ENCODE data around the gene JOSD1. TPM values are rescaled to one million over a fixed set of nuclear protein-coding genes. Genes with fewer than 3 reads are reported as not detected.

Gene JOSD1
- total and polyA plus RNA-seq, 4 experiments from 2014 or later, result 8.0 to 65.4 (median 37.1) TPM

DNA sequence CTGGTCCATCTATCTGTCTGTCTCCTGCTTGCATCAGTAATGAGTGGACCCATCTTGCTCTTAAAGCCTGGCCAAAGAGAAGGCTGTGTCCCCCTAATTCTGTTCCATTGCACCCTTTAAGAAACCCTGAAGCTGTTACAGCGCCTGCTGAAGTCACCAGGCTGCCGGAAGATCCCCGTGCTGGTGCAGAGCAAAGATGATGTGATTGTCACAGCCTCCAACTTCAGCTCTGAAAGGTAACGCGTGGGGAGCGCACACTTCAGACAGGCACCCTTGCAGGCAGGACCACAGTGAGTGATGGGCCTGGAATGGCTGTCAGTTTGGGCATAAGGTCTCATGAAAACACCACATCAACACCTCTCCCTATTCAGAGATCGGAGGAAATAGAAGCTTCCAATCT is 23.4 kb upstream of the JOSD1 start:
- Mint-ChIP-seq H3K9me3 (peaks cover 0 to 3% (median 0%) of the 10 kb centered on the region in 8 donors), H3K4me1 (peaks cover 5 to 14% (median 9%) of the 10 kb centered on the region in 4 donors), H3K27ac (peak overlapping the region in 3 of 7 donors; percentile 10 to 81 (median 22)), H3K27me3 (no peaks in the 10 kb centered on the region), H3K4me3 (no peak overlapping the region), H3K36me3 (peaks cover 57 to 83% of the 10 kb centered on the region in 2 donors)
- H3K27me3 ChIP-seq (ENCODE audit: insufficient read depth, low read length), result no peaks in the 10 kb centered on the region
- H3K27ac ChIP-seq (ENCODE audit: low read depth, low read length), result no peak overlapping the region
- ChIA-PET CTCF (ENCODE audit: partially characterized antibody) (interaction anchor here (0.9 to 2.5 kb wide), 11 partner anchors 9 to 118 kb away, joined by 3 to 21 read pairs (median 9); no protein-coding TSS in a partner anchor), POLR2A (ENCODE audit: partially characterized antibody) (interaction anchor here (0.9 to 41.4 kb wide), 3 partner anchors 12 to 25 kb away, joined by 3 to 1746 read pairs (median 3); partner anchors contain the start of gene SUN2)
- no peaks in the 10 kb centered on the region for H3K4me1 ChIP-seq (ENCODE audit: insufficient read depth, low read length)
- no peak for DNase-seq
- intact Hi-C loops (cut with micrococcal nuclease), result loop anchor here (2.0 to 5.0 kb wide), 2 partner anchors 17 to 33 kb away; partner anchors contain the start of gene SUN2
- H3K36me3 ChIP-seq (ENCODE audit: insufficient read depth, low read length), result peaks cover 66% of the 10 kb centered on the region
- no peaks in the 10 kb centered on the region for H3K9me3 ChIP-seq (ENCODE audit: control insufficient read depth in 1 of 2, low read length in 2 of 2)
- no peak overlapping the region for H3K4me3 ChIP-seq (ENCODE audit: low read length in 2 of 2)

DNA sequence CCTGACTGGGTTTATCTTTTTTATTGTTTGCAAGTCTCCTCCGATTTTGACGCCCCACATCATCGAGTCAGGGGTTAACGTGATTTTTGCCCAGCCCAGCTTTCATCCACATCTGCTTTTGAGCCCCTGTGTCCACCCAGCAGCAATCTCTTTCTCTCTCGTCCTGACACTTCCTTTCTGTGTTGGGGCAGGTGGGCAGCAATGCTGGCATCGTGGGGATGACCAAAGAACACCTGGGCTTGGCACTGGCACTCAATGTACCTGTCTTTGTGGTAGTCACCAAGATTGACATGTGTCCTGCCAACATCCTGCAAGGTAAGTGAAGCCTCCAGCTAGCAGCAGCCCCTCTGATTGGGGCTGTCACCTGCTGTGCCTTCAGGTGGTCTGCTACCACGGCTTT is 20.8 kb upstream of the JOSD1 start:
- peaks cover 0 to 3% (median 0%) of the 10 kb centered on the region in 8 donors for H3K9me3 Mint-ChIP-seq
- Histone ChIP-seq H3K9me3 (ENCODE audit: control insufficient read depth in 1 of 2, low read length in 2 of 2) (no peaks in the 10 kb centered on the region), H3K4me1 (ENCODE audit: insufficient read depth, low read length) (no peaks in the 10 kb centered on the region), H3K4me3 (ENCODE audit: low read length in 2 of 2) (no peak overlapping the region), H3K27ac (ENCODE audit: low read depth, low read length) (no peak overlapping the region), H3K27me3 (ENCODE audit: insufficient read depth, low read length) (no peaks in the 10 kb centered on the region), H3K36me3 (ENCODE audit: insufficient read depth, low read length) (peaks cover 61% of the 10 kb centered on the region)
- H3K4me3 Mint-ChIP-seq, result no peak overlapping the region
- POLR2A ChIA-PET (ENCODE audit: partially characterized antibody), result interaction anchor here (8.8 to 41.4 kb wide), 2 partner anchors 13 to 28 kb away, joined by 50 to 1746 read pairs; partner anchors contain the start of genes GTPBP1 and SUN2
- no peaks in the 10 kb centered on the region for H3K27me3 Mint-ChIP-seq
- peak overlapping the region in 2 of 7 donors; percentile 3 to 8 for H3K27ac Mint-ChIP-seq
- DNase-seq, result peak in 1 of 5 donors; percentile 14
- H3K4me1 Mint-ChIP-seq, result peaks cover 5 to 14% (median 9%) of the 10 kb centered on the region in 4 donors
- CTCF ChIA-PET (ENCODE audit: partially characterized antibody), result interaction anchor here (0.7 to 2.3 kb wide), 4 partner anchors 10 to 48 kb away, joined by 3 to 10 read pairs (median 5); no protein-coding TSS in a partner anchor
- peaks cover 49 to 79% of the 10 kb centered on the region in 2 donors for H3K36me3 Mint-ChIP-seq
- intact Hi-C loops (cut with micrococcal nuclease), result loop anchor here (5.0 kb wide), 1 partner anchor 36 kb away; the partner anchor contains the start of gene SUN2

DNA sequence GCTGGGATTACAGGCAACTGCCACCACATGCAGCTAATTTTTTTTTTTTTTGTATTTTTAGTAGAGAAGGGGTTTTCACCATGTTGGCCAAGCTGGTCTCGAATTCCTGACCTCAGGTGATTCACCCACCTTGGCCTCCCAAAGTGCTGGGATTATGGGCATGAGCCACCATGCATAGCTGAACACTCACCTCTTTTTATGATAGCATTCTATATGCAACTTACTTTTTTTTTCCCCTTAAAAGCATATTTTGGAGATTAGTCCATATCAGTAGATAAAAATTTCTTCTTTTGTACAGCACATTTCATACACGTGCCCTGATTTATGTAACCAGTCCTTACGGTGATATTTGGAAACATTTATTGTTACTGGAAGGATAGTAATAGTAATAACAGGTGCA is 19.6 kb upstream of the JOSD1 start:
- CTCF ChIA-PET (ENCODE audit: partially characterized antibody), result interaction anchor here (1.7 kb wide), 1 partner anchor 13 kb away, joined by 4 read pairs; no protein-coding TSS in a partner anchor
- peaks cover 61% of the 10 kb centered on the region for H3K36me3 ChIP-seq (ENCODE audit: insufficient read depth, low read length)
- no peaks in the 10 kb centered on the region for H3K27me3 Mint-ChIP-seq
- peaks cover 0 to 3% (median 0%) of the 10 kb centered on the region in 8 donors for H3K9me3 Mint-ChIP-seq
- H3K4me1 ChIP-seq (ENCODE audit: insufficient read depth, low read length), result peaks cover under 1% of the 10 kb centered on the region
- H3K9me3 ChIP-seq (ENCODE audit: control insufficient read depth in 1 of 2, low read length in 2 of 2), result no peaks in the 10 kb centered on the region
- DNase-seq, result no peak
- peaks cover 6 to 16% (median 8%) of the 10 kb centered on the region in 4 donors for H3K4me1 Mint-ChIP-seq
- POLR2A ChIA-PET (ENCODE audit: partially characterized antibody), result interaction anchor here (8.8 to 41.4 kb wide), 2 partner anchors 12 to 29 kb away, joined by 50 to 1746 read pairs; partner anchors contain the start of genes GTPBP1 and SUN2
- intact Hi-C loops (cut with micrococcal nuclease), result loop anchor here (5.0 kb wide), 1 partner anchor 37 kb away; the partner anchor contains the start of gene SUN2
- no peak overlapping the region for H3K4me3 Mint-ChIP-seq
- no peak overlapping the region for H3K27ac ChIP-seq (ENCODE audit: low read depth, low read length)
- no peak overlapping the region for H3K4me3 ChIP-seq (ENCODE audit: low read length in 2 of 2)
- H3K27ac Mint-ChIP-seq, result no peak overlapping the region
- H3K27me3 ChIP-seq (ENCODE audit: insufficient read depth, low read length), result no peaks in the 10 kb centered on the region
- peaks cover 42 to 82% of the 10 kb centered on the region in 2 donors for H3K36me3 Mint-ChIP-seq

DNA sequence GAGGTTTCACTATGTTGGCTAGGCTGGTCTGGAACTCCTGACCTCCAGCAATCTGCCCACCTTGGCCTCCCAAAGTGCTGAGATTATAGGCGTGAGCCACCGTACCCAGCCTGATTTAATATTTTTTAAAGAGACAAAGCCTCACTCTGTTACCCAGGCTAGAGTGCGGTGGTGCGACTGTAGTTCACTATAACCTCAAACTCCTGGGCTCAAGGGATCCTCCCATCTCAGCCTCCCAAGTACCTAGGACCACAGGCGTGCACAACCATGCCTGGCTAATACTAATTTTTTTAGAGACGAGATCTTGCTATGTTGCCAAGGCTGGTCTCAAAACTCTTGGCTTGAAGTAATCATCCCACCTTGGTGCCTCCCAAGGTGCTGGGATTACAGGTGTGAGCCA is 18.5 kb upstream of the JOSD1 start:
- Mint-ChIP-seq H3K36me3 (peaks cover 34 to 81% of the 10 kb centered on the region in 2 donors), H3K4me1 (peaks cover 9 to 16% (median 11%) of the 10 kb centered on the region in 4 donors)
- H3K27ac ChIP-seq (ENCODE audit: low read depth, low read length), result no peak overlapping the region

DNA sequence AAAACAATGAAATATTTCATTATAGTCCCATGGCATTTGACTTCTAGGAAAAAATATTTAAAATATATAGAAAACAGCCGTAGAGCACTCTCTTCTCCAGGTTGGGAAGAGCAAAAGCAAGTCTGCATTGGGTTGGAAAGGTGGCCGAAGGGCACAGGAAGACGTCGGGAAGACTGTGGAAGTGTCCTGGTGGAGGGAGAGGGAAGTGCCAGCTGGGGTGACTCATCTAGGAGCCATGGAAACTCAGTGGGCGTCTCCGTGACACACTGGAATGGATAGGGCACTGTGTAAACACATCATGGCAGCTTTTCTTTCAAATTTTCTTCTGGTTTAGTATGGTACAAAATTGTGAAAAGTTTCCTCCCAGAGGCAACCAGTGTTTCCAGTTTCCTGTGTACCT is 17.7 kb upstream of the JOSD1 start:
- H3K36me3 ChIP-seq (ENCODE audit: insufficient read depth, low read length), result peaks cover 47% of the 10 kb centered on the region
- POLR2A ChIA-PET (ENCODE audit: partially characterized antibody), result interaction anchor here (0.8 to 41.4 kb wide), 3 partner anchors 10 to 37 kb away, joined by 3 to 1746 read pairs (median 50); partner anchors contain the start of genes GTPBP1, SUN2 and TOMM22

More for the DNA sequence above, 18.5 kb upstream of the JOSD1 start:
- Mint-ChIP-seq H3K27ac (peak overlapping the region in 1 of 7 donors; percentile 18), H3K9me3 (peaks cover 0 to 2% (median 0%) of the 10 kb centered on the region in 8 donors), H3K27me3 (no peaks in the 10 kb centered on the region), H3K4me3 (no peak overlapping the region)
- peaks cover 55% of the 10 kb centered on the region for H3K36me3 ChIP-seq (ENCODE audit: insufficient read depth, low read length)
- CTCF ChIA-PET (ENCODE audit: partially characterized antibody), result interaction anchor here (0.8 to 1.7 kb wide), 2 partner anchors 14 kb away, joined by 3 to 4 read pairs; partner anchors contain the start of gene GTPBP1
- POLR2A ChIA-PET (ENCODE audit: partially characterized antibody), result interaction anchor here (0.8 to 41.4 kb wide), 3 partner anchors 11 to 38 kb away, joined by 3 to 1746 read pairs (median 50); partner anchors contain the start of genes GTPBP1, SUN2 and TOMM22
- no peaks in the 10 kb centered on the region for H3K9me3 ChIP-seq (ENCODE audit: control insufficient read depth in 1 of 2, low read length in 2 of 2)
- DNase-seq, result peak in 1 of 5 donors; percentile 24
- peaks cover 10% of the 10 kb centered on the region for H3K4me1 ChIP-seq (ENCODE audit: insufficient read depth, low read length)
- no peaks in the 10 kb centered on the region for H3K27me3 ChIP-seq (ENCODE audit: insufficient read depth, low read length)
- H3K4me3 ChIP-seq (ENCODE audit: low read length in 2 of 2), result no peak overlapping the region
- intact Hi-C loops (cut with micrococcal nuclease), result no loop called here

DNA sequence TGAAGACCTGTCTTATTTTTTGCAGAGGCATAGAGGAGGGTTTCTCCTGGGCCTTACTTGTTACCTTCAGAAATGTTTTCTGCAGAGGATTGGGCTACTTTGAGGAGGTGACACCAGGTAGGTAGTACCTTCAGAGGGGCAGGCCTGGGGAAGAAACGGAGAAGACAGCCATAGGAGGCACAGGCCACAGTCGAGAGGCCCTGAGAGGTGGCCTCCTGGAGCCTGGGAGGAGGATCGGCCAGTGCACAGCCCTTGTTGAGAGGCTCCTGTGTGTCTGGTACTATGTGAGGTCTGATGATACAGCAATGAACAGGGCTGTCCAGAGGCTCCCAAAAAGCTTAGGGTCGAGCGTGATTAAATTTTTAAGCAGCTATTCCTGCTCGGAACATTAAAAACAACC is 16.5 kb upstream of the JOSD1 start:
- Histone ChIP-seq H3K4me3 (ENCODE audit: low read length in 2 of 2) (no peak overlapping the region), H3K27me3 (ENCODE audit: insufficient read depth, low read length) (no peaks in the 10 kb centered on the region), H3K9me3 (ENCODE audit: control insufficient read depth in 1 of 2, low read length in 2 of 2) (no peaks in the 10 kb centered on the region), H3K36me3 (ENCODE audit: insufficient read depth, low read length) (peaks cover 43% of the 10 kb centered on the region), H3K4me1 (ENCODE audit: insufficient read depth, low read length) (peaks cover 29% of the 10 kb centered on the region), H3K27ac (ENCODE audit: low read depth, low read length) (no peak overlapping the region)
- Mint-ChIP-seq H3K4me3 (no peak overlapping the region), H3K9me3 (no peaks in the 10 kb centered on the region), H3K27ac (peak overlapping the region in 2 of 7 donors; percentile 35 to 62), H3K27me3 (no peaks in the 10 kb centered on the region), H3K4me1 (peaks cover 25 to 33% (median 28%) of the 10 kb centered on the region in 4 donors), H3K36me3 (peaks cover 21 to 79% of the 10 kb centered on the region in 2 donors)
- POLR2A ChIA-PET (ENCODE audit: partially characterized antibody), result interaction anchor here (8.8 to 41.4 kb wide), 2 partner anchors 9 to 32 kb away, joined by 50 to 1746 read pairs; partner anchors contain the start of genes GTPBP1 and SUN2
- intact Hi-C loops (cut with micrococcal nuclease), result no loop called here
- peak in 1 of 5 donors; percentile 28 for DNase-seq
- CTCF ChIA-PET (ENCODE audit: partially characterized antibody), result interaction anchor here (0.7 to 1.7 kb wide), 3 partner anchors 17 to 51 kb away, joined by 3 to 4 read pairs (median 3); partner anchors contain the start of gene TOMM22

More for the DNA sequence above, 17.7 kb upstream of the JOSD1 start:
- no peak overlapping the region for H3K27ac ChIP-seq (ENCODE audit: low read depth, low read length)
- no peaks in the 10 kb centered on the region for H3K27me3 Mint-ChIP-seq
- H3K27me3 ChIP-seq (ENCODE audit: insufficient read depth, low read length), result no peaks in the 10 kb centered on the region
- H3K27ac Mint-ChIP-seq, result peak overlapping the region in 2 of 7 donors; percentile 36 to 46
- peaks cover 15 to 21% (median 18%) of the 10 kb centered on the region in 4 donors for H3K4me1 Mint-ChIP-seq
- H3K4me3 Mint-ChIP-seq, result no peak overlapping the region
- H3K9me3 ChIP-seq (ENCODE audit: control insufficient read depth in 1 of 2, low read length in 2 of 2), result no peaks in the 10 kb centered on the region
- H3K36me3 Mint-ChIP-seq, result peaks cover 28 to 79% of the 10 kb centered on the region in 2 donors
- peaks cover 17% of the 10 kb centered on the region for H3K4me1 ChIP-seq (ENCODE audit: insufficient read depth, low read length)
- intact Hi-C loops (cut with micrococcal nuclease), result no loop called here
- H3K4me3 ChIP-seq (ENCODE audit: low read length in 2 of 2), result no peak overlapping the region
- DNase-seq, result peak in 1 of 5 donors; percentile 35
- CTCF ChIA-PET (ENCODE audit: partially characterized antibody), result interaction anchor here (1.4 to 1.7 kb wide), 3 partner anchors 15 to 49 kb away, joined by 3 to 4 read pairs (median 4); no protein-coding TSS in a partner anchor
- no peaks in the 10 kb centered on the region for H3K9me3 Mint-ChIP-seq

DNA sequence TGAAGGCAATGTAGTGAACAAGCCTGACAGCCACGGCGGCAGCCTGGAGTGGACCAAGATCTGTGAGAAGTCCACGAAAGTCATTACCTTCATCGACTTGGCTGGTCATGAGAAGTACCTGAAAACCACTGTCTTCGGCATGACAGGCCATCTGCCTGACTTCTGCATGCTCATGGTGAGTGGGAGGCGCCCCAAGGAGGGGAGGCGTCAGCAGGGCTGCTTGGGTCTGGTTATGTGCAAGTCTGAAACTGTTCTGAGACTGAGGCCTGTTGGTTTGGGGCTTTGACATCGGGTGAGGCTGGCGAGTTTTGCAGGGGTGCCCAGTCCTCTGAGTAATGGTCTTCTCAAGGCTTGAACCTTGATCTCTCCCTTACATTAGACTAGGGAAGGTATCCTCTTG is 16.1 kb upstream of the JOSD1 start:
- no peak overlapping the region for H3K27ac ChIP-seq (ENCODE audit: low read depth, low read length)

More for the DNA sequence above, 16.1 kb upstream of the JOSD1 start:
- no peaks in the 10 kb centered on the region for H3K27me3 Mint-ChIP-seq
- H3K4me3 Mint-ChIP-seq, result no peak overlapping the region
- intact Hi-C loops (cut with micrococcal nuclease), result no loop called here
- Histone ChIP-seq H3K4me3 (ENCODE audit: low read length in 2 of 2) (no peak overlapping the region), H3K4me1 (ENCODE audit: insufficient read depth, low read length) (peaks cover 33% of the 10 kb centered on the region), H3K36me3 (ENCODE audit: insufficient read depth, low read length) (peaks cover 43% of the 10 kb centered on the region), H3K9me3 (ENCODE audit: control insufficient read depth in 1 of 2, low read length in 2 of 2) (no peaks in the 10 kb centered on the region), H3K27me3 (ENCODE audit: insufficient read depth, low read length) (no peaks in the 10 kb centered on the region)
- H3K9me3 Mint-ChIP-seq, result no peaks in the 10 kb centered on the region
- H3K4me1 Mint-ChIP-seq, result peaks cover 28 to 37% (median 32%) of the 10 kb centered on the region in 4 donors
- H3K36me3 Mint-ChIP-seq, result peaks cover 21 to 78% of the 10 kb centered on the region in 2 donors
- CTCF ChIA-PET (ENCODE audit: partially characterized antibody), result no interaction called here
- peak in 1 of 5 donors; percentile 9 for DNase-seq
- POLR2A ChIA-PET (ENCODE audit: partially characterized antibody), result interaction anchor here (0.7 to 41.4 kb wide), 3 partner anchors 9 to 33 kb away, joined by 3 to 1746 read pairs (median 50); partner anchors contain the start of genes GTPBP1, JOSD1 and SUN2
- H3K27ac Mint-ChIP-seq, result peak overlapping the region in 2 of 7 donors; percentile 35 to 62
